ENCODE data around the gene SETD2.

GRCh38 chr3:46999516-47000197, 164.3 kb downstream of the SETD2 start:
- TF ChIP-seq CTCF (IDR thresholded peaks at IDR 0.05; ENCODE audit: low read length) (no peak), EZH2 (IDR thresholded peaks at IDR 0.05; ENCODE audit: borderline replicate concordance, low read length) (no peak)

Data from OCI-LY1 (cell line).